HUES48 (cell line): Measurements from ENCODE around the gene SLX9.

Experiments
- H3K27ac ChIP-seq: one replicate; pipeline ENCODE4 v1.7.0; 2013; ENCODE audit warnings: low read depth, low read length, inconsistent platforms
- H3K27me3 ChIP-seq: 2 replicates; pipeline ENCODE4 v1.6.1; 2013; ENCODE audit warnings: mild to moderate bottlenecking, low read length; ENCODE audit not compliant: control insufficient read depth, insufficient read depth
- H3K36me3 ChIP-seq: 2 replicates; pipeline ENCODE4 v1.6.1; 2013; ENCODE audit warnings: low read length; ENCODE audit not compliant: control insufficient read depth, insufficient read depth
- H3K4me1 ChIP-seq: 2 replicates; pipeline ENCODE4 v1.6.1; 2013; ENCODE audit warnings: mild to moderate bottlenecking, low read length; ENCODE audit not compliant: control insufficient read depth, insufficient read depth
- H3K4me3 ChIP-seq: 2 replicates; pipeline ENCODE4 v1.5.1; 2013; ENCODE audit warnings: mild to moderate bottlenecking, low read depth, low read length
- H3K9ac ChIP-seq: 2 replicates; pipeline ENCODE4 v1.6.1; 2013; ENCODE audit warnings: mild to moderate bottlenecking, low read depth, low read length, moderate library complexity
- H3K9me3 ChIP-seq: 2 replicates; pipeline ENCODE4 v1.6.1; 2013; ENCODE audit warnings: low read length; ENCODE audit not compliant: control insufficient read depth, insufficient read depth

The SLX9 gene

DNA sequence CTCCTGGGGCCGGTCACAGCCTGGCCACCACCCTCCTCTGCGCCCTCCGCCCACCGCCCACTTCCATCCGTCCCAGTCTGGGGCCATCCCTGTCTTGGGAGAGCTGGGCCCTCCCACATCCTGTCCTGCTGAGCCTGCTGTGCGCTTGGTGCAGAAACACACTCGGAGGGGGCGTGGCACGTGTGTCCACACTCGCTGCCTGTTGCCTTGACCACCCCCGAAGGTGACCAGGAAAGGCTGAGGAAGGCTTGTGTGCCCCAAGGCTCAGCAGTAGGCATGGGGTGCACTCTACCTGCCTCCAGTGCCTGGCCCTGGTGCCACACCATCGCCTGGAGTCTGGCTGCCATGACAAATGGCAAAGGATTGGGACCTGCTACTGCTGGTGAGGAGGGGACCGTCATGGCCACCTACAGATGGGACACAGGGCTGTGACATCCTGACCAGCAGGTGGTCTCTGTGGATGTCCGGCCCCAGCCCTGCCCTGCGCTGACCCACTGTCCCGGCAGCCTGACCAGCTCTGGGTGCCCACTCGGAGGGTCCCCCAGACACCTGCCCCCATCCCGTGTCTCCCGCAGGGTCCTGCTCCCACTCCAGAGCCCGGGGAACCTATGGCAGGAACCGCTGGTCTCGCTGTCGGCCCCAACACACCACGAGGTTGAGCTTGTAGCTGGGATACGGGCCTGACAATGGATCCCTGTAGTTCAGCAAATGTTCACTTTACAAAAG, 43.1 kb upstream of the SLX9 start:
- H3K4me1 ChIP-seq = peaks cover 5% of the 10 kb centered on the region; the same call in 1 of the 2 replicates
- no peak overlapping the region for H3K27ac ChIP-seq
- no peak overlapping the region for H3K9ac ChIP-seq
- no peak overlapping the region for H3K4me3 ChIP-seq
- H3K36me3 ChIP-seq = no peaks in the 10 kb centered on the region
- no peaks in the 10 kb centered on the region for H3K9me3 ChIP-seq
- no peaks in the 10 kb centered on the region for H3K27me3 ChIP-seq

DNA sequence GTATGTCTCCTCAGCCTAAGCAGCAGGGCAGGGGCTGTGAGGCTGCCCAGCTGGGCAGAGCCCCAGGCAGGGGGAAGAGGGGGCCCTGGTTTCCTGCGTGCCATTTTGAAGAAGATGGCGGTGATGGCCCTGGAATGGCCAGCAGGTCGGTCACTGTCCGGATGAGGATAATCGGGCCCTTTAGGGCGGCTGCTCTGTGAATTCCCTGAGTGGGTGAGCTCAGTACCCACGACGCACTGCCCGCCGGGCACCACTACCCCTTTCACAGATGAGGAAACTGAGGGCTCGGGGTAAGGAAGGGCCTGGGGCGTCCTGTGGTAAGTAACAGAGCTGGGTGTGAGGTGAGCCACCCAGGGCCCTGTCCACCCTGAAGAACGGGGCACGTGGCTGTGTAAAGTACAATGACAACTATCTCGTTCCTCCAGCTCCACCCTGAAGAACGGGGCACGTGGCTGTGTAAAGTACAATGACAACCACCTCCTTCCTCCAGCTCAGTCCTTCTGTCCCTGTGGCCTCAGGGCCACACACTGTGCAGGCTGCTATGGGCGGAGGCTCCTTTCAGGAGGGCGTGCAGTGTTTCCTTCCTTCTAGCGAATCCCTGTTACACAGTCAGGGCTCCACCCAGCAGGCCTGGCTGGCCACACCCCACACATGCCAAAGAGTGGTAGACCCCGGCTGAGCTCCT, 42.4 kb upstream of the SLX9 start:
- Histone ChIP-seq H3K9ac (no peak overlapping the region), H3K27me3 (no peaks in the 10 kb centered on the region), H3K9me3 (0 out of 2 replicates have a peak, but pooled peaks cover 3% of the 10 kb centered on the region), H3K4me1 (peaks cover 5% of the 10 kb centered on the region; the same call in 1 of the 2 replicates), H3K4me3 (no peak overlapping the region), H3K27ac (no peak overlapping the region), H3K36me3 (no peaks in the 10 kb centered on the region)

DNA sequence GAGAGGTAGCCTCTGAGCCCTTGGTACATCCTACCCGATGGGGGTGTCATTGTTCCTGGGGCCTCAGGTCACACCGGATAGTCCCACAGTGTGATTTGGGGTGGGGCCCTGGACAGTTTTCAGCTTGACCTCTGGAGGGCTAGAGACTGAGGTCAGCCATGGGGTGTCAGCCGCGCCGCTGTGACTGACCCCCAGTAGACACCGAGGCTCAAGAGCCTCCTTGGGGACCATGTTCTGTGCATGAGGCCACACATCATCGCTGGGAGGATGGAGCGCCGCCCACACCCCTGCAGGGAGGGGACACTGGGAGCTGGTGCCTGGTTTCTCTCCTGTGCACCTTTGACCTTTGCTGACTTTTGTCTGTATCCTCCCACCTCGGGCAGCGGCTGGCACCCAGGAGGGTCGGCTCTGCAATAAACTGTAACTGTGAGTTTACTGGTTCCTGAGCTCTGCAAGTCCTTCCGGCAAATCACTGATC, 41.8 kb upstream of the SLX9 start:
- H3K9me3 ChIP-seq = 0 out of 2 replicates have a peak, but pooled peaks cover 3% of the 10 kb centered on the region
- no peaks in the 10 kb centered on the region for H3K36me3 ChIP-seq
- H3K9ac ChIP-seq = no peak overlapping the region
- H3K4me3 ChIP-seq = no peak overlapping the region
- peaks cover 5% of the 10 kb centered on the region; the same call in 1 of the 2 replicates for H3K4me1 ChIP-seq
- no peaks in the 10 kb centered on the region for H3K27me3 ChIP-seq
- H3K27ac ChIP-seq = no peak overlapping the region

DNA sequence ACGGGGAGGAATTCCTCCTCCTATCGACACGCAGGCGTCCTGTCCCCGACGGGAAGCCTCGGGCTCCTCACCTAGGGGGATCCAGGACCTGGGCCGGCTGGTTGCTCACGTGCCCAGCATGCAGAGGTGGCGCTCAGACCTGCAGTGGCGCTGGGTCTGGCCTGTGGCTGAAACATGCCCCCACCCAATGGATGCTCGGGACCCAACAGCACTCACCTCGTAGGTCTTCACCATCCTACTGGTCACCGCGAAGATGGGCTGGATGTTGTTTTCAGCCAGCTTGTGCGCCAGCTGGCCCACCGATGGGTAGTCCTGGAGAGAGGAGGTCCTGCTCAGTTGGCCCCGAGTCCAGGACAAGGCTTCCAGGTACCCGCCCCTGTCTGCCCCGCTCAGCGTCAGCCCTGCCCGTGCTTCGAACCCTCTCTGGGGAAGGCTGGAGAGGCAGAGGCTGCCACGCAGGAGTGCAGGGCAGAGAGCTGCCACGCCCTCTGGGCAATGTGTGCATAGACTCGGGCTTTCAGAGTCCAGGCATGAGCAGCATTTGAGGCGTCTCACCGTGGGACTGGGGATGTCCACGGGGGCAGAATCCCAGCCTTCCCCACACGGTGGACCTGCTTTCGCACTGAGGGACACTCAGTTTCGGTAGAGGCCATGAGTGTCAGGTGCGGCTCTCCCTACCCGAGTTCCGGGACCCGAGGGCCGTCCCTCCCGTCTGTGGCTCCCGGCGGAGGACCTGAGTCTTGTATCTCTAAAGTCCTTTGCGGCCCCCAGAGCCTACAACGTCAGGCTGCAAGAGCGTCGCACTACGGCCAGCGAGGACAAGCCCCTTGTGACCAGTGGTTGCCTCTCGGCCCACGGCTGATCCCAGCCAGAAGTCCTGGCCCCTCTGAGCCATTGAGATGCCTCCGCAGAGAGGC, 40.7 kb upstream of the SLX9 start:
- H3K4me1 ChIP-seq = peaks cover 5% of the 10 kb centered on the region; the same call in 1 of the 2 replicates
- H3K9me3 ChIP-seq = 0 out of 2 replicates have a peak, but pooled peaks cover 3% of the 10 kb centered on the region
- H3K9ac ChIP-seq = no peak overlapping the region
- H3K27me3 ChIP-seq = no peaks in the 10 kb centered on the region
- no peak overlapping the region for H3K4me3 ChIP-seq
- H3K27ac ChIP-seq = no peak overlapping the region
- H3K36me3 ChIP-seq = no peaks in the 10 kb centered on the region

DNA sequence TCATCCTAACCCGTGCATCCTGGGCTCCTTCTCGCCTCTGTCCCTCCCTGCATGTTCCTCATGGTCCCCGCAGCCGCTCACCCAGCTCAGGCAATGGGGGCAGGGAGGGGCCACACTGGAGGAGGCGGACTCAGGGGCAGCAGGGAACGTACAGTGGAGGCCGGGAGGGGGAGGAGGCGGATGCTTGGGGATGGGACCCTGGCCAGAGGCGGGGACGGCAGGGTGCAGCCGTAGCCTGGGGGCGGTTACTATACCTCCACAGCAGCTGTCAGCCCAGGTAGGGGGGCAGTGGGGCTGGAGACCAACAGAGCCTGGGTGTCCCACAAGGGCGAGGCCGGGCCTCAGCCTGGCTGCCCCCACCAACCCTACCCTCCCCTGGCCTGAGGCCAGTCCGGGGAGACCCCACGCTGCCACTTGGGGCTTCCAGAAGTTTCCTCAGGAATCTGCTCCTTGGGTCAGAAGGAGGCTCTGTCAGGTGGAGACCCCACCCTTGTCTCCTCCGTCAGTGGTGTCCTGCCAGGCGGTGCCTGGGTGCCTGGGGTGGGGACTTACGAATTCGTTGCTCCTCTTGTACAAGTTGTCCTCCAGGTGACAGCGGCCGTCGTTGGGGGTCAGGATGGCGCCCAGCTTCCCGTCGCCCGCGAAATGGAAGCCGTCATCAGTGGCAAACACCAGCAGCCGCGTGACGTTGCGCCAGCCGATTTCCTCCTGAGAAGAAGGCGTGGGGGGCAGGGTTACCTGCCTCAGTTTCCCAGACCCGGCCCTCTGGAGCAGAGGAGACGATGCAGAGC, 39.9 kb upstream of the SLX9 start:
- H3K4me3 ChIP-seq = no peak overlapping the region
- no peaks in the 10 kb centered on the region for H3K27me3 ChIP-seq
- peaks cover 5% of the 10 kb centered on the region; the same call in 1 of the 2 replicates for H3K4me1 ChIP-seq
- no peak overlapping the region for H3K27ac ChIP-seq
- H3K9me3 ChIP-seq = 0 out of 2 replicates have a peak, but pooled peaks cover 3% of the 10 kb centered on the region
- H3K9ac ChIP-seq = no peak overlapping the region
- H3K36me3 ChIP-seq = no peaks in the 10 kb centered on the region

DNA sequence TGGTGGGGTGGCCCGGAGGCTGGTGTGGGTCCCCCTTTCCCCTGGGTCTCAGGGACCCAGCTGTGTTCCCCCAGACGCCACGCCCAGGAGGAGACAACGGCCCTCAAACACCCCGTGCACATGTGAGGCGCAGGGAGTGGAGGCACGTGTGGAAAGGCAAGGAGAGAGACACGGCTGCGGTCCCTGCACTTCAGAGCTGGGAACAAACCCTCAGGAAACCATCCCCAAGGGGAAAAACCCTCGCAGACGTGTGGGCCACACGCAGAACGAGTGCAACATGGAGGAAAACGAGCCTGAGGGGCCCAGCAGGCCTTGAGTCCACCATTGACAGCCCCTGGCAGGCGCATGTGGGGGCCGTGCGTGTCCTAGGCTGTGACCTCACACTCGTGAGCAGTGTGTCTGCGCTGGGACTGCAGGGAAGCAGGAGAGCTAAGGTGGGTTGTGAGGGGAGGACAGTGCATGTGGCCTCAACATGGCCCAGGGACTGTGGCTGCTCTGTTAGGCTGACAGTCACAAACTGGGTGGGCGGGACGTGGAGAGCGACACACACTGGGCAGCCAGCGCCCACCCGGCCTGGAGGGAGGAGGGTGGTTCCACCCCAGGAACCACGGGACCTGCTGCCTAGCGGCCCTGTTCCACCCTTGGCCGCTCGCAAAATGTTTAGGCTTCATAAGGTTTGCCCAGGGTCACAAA, 39.1 kb upstream of the SLX9 start:
- Histone ChIP-seq H3K27ac (no peak overlapping the region), H3K9me3 (0 out of 2 replicates have a peak, but pooled peaks cover 3% of the 10 kb centered on the region), H3K4me1 (peaks cover 5% of the 10 kb centered on the region; the same call in 1 of the 2 replicates), H3K27me3 (no peaks in the 10 kb centered on the region), H3K4me3 (no peak overlapping the region), H3K36me3 (no peaks in the 10 kb centered on the region), H3K9ac (no peak overlapping the region)

DNA sequence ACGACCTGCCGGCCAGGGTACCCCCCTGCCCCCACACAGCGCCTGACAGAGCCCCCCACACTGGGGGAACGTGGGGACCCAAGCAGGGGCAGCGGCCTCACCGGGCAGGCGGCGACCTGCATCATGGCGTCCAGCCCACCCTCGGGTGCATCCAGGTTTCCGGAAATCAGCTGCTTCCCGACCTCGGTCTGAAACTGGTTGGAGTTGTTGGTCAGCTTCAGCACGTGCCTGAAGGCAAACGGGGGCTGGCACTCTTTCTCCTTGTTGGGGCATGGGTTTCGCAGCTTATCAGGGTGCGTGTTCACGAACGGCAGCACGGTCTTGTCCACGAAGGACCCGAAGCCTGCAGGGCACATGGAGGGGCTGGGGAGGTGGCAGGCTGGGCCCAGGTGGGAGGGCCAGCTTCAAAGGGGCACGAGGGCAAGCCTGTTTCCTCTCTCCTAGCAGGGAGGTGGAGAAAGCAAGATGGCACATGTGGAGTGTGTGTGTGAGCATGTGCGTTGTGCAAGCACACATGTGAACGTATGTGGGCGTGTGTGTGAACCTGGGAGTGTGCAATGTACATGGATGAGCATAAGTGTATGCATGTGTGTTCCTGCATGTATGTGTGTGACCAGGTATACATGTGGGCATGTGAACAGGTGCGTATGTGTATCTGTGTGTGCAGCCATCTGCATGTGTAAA, 38.3 kb upstream of the SLX9 start:
- H3K27ac ChIP-seq = no peak overlapping the region
- peaks cover 5% of the 10 kb centered on the region; the same call in 1 of the 2 replicates for H3K4me1 ChIP-seq
- H3K27me3 ChIP-seq = no peaks in the 10 kb centered on the region
- H3K4me3 ChIP-seq = no peak overlapping the region
- no peak overlapping the region for H3K9ac ChIP-seq
- H3K36me3 ChIP-seq = no peaks in the 10 kb centered on the region
- H3K9me3 ChIP-seq = 0 out of 2 replicates have a peak, but pooled peaks cover 3% of the 10 kb centered on the region

DNA sequence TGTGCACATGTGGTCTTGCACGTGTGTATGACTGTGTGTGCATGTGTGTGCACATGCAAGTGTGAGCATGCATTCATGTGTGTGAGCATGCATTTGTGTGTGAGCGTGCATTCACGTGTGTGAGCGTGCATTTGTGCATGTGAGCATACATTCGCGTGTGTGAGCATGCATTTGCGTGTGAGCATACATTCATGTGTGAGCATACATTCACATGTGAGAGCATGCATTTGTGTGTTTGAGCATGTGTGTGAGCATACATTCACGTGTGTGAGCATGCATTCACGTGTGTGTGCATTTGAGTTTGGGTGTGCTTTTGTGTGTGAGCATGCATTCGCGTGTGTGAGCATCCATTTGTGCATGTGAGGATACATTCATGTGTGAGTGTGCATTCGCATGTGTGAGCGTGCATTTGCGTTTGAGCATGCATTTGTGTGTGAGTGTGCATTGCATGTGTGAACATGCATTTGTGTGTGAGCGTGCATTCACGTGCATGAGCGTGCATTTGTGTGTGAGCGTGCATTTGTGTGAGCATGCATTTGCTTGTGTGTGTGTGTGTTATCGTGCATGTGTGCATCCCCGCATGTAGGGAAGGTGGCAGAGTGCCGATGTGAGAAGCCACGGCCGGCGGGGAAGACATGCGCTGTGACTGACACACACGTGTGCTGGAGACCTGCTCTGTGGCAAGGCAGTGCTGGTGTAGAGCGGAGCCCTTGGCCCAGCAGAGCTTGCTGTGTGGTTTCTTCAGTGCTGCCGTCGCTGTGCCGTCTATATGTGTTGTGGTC, 37.4 kb upstream of the SLX9 start:
- H3K4me1 ChIP-seq = peaks cover 3% of the 10 kb centered on the region; the same call in 1 of the 2 replicates
- H3K9ac ChIP-seq = no peak overlapping the region
- 0 out of 2 replicates have a peak, but pooled peaks cover 3% of the 10 kb centered on the region for H3K9me3 ChIP-seq
- no peaks in the 10 kb centered on the region for H3K36me3 ChIP-seq
- H3K27me3 ChIP-seq = no peaks in the 10 kb centered on the region
- H3K4me3 ChIP-seq = no peak overlapping the region
- H3K27ac ChIP-seq = no peak overlapping the region
